Fibroblast of mammary gland (primary cell): ENCODE data around the gene ENPEP.

ENCODE experiments used
- DNase-seq: peaks from one replicate; pipeline ENCODE4 v3.0.0-alpha.2; 2010; ENCODE audit warnings: low read depth
- H3K4me3 ChIP-seq: 2 replicates; pipeline ENCODE4 v1.5.1; 2011; ENCODE audit warnings: low read depth, mild to moderate bottlenecking, low read length, moderate library complexity; ENCODE audit not compliant: control insufficient read depth
- CTCF ChIP-seq: conservative IDR thresholded peaks from 2 replicates; pipeline ENCODE4 v1.5.1; 2011; ENCODE audit warnings: low read depth, low read length, inconsistent platforms; ENCODE audit not compliant: control insufficient read depth, insufficient read depth

ENPEP gene

GRCh38 chr4:110477836-110478235, 1.9 kb downstream of the ENPEP start:
- DNase-seq: no peak
- no peak overlapping the region for H3K4me3 ChIP-seq
- no peak for TF ChIP-seq CTCF

- peak; percentile 60 for TF ChIP-seq CTCF
- H3K4me3 ChIP-seq: no peak overlapping the region
- peak; percentile 99 for DNase-seq
Measured at GRCh38 chr4:110480031-110480549, 4.1 kb downstream of the ENPEP start.

GRCh38 chr4:110480746-110481271, 4.9 kb downstream of the ENPEP start:
- TF ChIP-seq CTCF: no peak
- no peak overlapping the region for H3K4me3 ChIP-seq
- peak; percentile 52 for DNase-seq

GRCh38 chr4:110483516-110483915, 7.6 kb downstream of the ENPEP start:
- peak; percentile 77 for DNase-seq
- no peak overlapping the region for H3K4me3 ChIP-seq
- TF ChIP-seq CTCF: no peak

GRCh38 chr4:110484029-110484428, 8.1 kb downstream of the ENPEP start:
- TF ChIP-seq CTCF: no peak
- DNase-seq: no peak
- H3K4me3 ChIP-seq: no peak overlapping the region

- peak; percentile 94 for DNase-seq
- H3K4me3 ChIP-seq: no peak overlapping the region
- no peak for TF ChIP-seq CTCF
Measured at GRCh38 chr4:110484767-110485166, 8.8 kb downstream of the ENPEP start.

- DNase-seq: no peak
- no peak for TF ChIP-seq CTCF
- H3K4me3 ChIP-seq: no peak overlapping the region
Measured at GRCh38 chr4:110485452-110485851, 9.5 kb downstream of the ENPEP start.
